K562 (cell line): ENCODE measurements around the gene NDFIP2. TPM values are rescaled to one million over a fixed set of nuclear protein-coding genes. Genes with fewer than 3 reads are reported as not detected.

Experiments
- ATAC-seq: fragments of 200-7000 bp; cut with Tn5 transposase; 3 replicates; pipeline ENCODE4 v1.9.1; 2020; ENCODE audit warnings: moderate library complexity
- BruUV-seq: library from RNA; stranded (reverse); fragments of 400-500 nt; replicated peaks from 2 replicates; lab custom pipeline; 2021; lab: Mats Ljungman, UMichigan
- CTCF ChIA-PET: fragments of 300-600 bp; formaldehyde crosslinking; extraction: SDS; loops from one replicate; lab custom pipeline; 2021; ENCODE audit warnings: low intra/inter-chr PET ratio; lab: Yijun Ruan, JAX
- POLR2A ChIA-PET: fragments of 300-600, 350-650 bp; sonication (Branson Sonifier 250); formaldehyde crosslinking; extraction: SDS; loops from one replicate; lab custom pipeline; 2021; ENCODE audit warnings: antibody characterized with exemption, inconsistent platforms; lab: Yijun Ruan, JAX
- DNase-seq, 4 experiments: peaks; one replicate each; pipeline versions ENCODE4 v3.0.0 to v3.0.0-alpha.2; 2011 to 2018; ENCODE audit warnings: low spot score in 3 of 4, mixed read lengths in 3 of 4; ENCODE audit errors: extremely low read depth in 1 of 4
- FAIRE-seq: peaks from 2 replicates; lab custom pipeline; 2011; peaks lifted over from hg19 to GRCh38; lab: Jason Lieb, UNC
- H2AFZ ChIP-seq: 2 replicates; pipeline ENCODE4 v1.6.0; 2011; ENCODE audit warnings: low read depth, low read length, control low read depth, inconsistent platforms
- H3K27ac ChIP-seq: fragments of 200-600 bp; 3 replicates; pipeline ENCODE4 v1.8.0; 2011; ENCODE audit warnings: low read depth, mild to moderate bottlenecking, control low read depth, inconsistent platforms, low read length, moderate library complexity, mixed read lengths; ENCODE audit errors: extremely low read depth
- H3K27me3 ChIP-seq, 2 experiments: fragments of 300-600 bp in 1 of 2; 2 replicates in 1 of 2; 3 replicates in 1 of 2; pipeline versions ENCODE4 v1.6.0 to v1.8.0; 2011; ENCODE audit warnings: inconsistent platforms in 2 of 2, low read length in 2 of 2, mild to moderate bottlenecking in 1 of 2, mixed read lengths in 1 of 2, moderate library complexity in 1 of 2; ENCODE audit not compliant: control insufficient read depth in 2 of 2, insufficient read depth in 2 of 2
- H3K36me3 ChIP-seq: fragments of 300-600 bp; 3 replicates; pipeline ENCODE4 v1.8.0; 2011; ENCODE audit warnings: mild to moderate bottlenecking, low read length, inconsistent platforms; ENCODE audit not compliant: control insufficient read depth, insufficient read depth
- H3K4me1 ChIP-seq, 2 experiments: fragments of 200-600 bp in 1 of 2; replicated peaks in 1 of 2; 2 replicates in 1 of 2; 3 replicates in 1 of 2; pipeline versions ENCODE4 v1.5.1 to v1.8.0; 2011; ENCODE audit warnings: inconsistent platforms in 2 of 2, low read length in 2 of 2, mild to moderate bottlenecking in 1 of 2, mixed read lengths in 1 of 2, moderate library complexity in 1 of 2; ENCODE audit not compliant: control insufficient read depth in 2 of 2, insufficient read depth in 2 of 2
- H3K4me2 ChIP-seq: 2 replicates; pipeline ENCODE4 v1.6.1; 2011; ENCODE audit warnings: low read length, control low read depth, inconsistent platforms, mixed read lengths; ENCODE audit not compliant: insufficient read depth
- H3K4me3 ChIP-seq: fragments of 200-600 bp; sonication (generic), shearing (Covaris generic); 2 replicates; pipeline ENCODE4 v1.5.1; 2016; ENCODE audit warnings: control low read depth, inconsistent platforms
- H3K79me2 ChIP-seq: fragments of 200-600 bp; 3 replicates; pipeline ENCODE4 v1.8.0; 2011; ENCODE audit warnings: low read length, inconsistent platforms; ENCODE audit not compliant: control insufficient read depth, insufficient read depth
- H3K9ac ChIP-seq, 2 experiments: 2 replicates each; pipeline versions ENCODE4 v1.6.0 to v1.6.1; 2011; ENCODE audit warnings: low read depth in 2 of 2, low read length in 2 of 2, control low read depth in 1 of 2, inconsistent platforms in 1 of 2, mild to moderate bottlenecking in 1 of 2, mixed read lengths in 1 of 2; ENCODE audit not compliant: insufficient read depth in 1 of 2
- H3K9me1 ChIP-seq: one replicate; pipeline ENCODE4 v1.6.0; 2011; ENCODE audit warnings: inconsistent platforms, mild to moderate bottlenecking, low read length, moderate library complexity; ENCODE audit not compliant: control insufficient read depth, insufficient read depth
- H3K9me3 ChIP-seq: replicated peaks from 2 replicates; pipeline ENCODE4 v1.5.1; 2011; ENCODE audit warnings: low read depth, low read length, inconsistent platforms; ENCODE audit not compliant: control insufficient read depth, insufficient read depth
- H4K20me1 ChIP-seq: replicated peaks from 2 replicates; pipeline ENCODE4 v1.6.1; 2011; ENCODE audit warnings: low read length, inconsistent platforms, mixed read lengths; ENCODE audit not compliant: control insufficient read depth, insufficient read depth
- ARID3B ChIP-seq: fragments of 250-450 bp; sonication (Bioruptor Pico); IDR thresholded peaks from 2 replicates; pipeline ENCODE4 v1.4.0; 2020; ENCODE audit warnings: borderline replicate concordance
- CEBPZ ChIP-seq: fragments of 150-350 bp; IDR thresholded peaks from 2 replicates; pipeline ENCODE4 v1.6.1; 2014; ENCODE audit warnings: low read depth, mild to moderate bottlenecking, low read length, borderline replicate concordance
- E4F1 ChIP-seq: fragments of 250-450 bp; sonication (Bioruptor Pico); IDR thresholded peaks from 2 replicates; pipeline ENCODE4 v1.5.0; 2021; ENCODE audit warnings: mild to moderate bottlenecking, borderline replicate concordance
- ELF4 ChIP-seq: fragments of 450-650 bp; formaldehyde crosslinking; IDR thresholded peaks from 2 replicates; pipeline ENCODE4 v1.4.0; 2022; ENCODE audit warnings: missing genetic modification characterization
- FOXJ2 ChIP-seq: fragments of 200-800 bp; sonication (Bioruptor generic); IDR thresholded peaks from 2 replicates; pipeline ENCODE4 v1.6.1; 2016; ENCODE audit warnings: missing genetic modification characterization, missing compliant biosample characterization
- GABPB2 ChIP-seq: fragments of 250-450 bp; sonication (Bioruptor Pico); conservative IDR thresholded peaks from 2 replicates; pipeline ENCODE4 v1.5.1; 2021; ENCODE audit warnings: mild to moderate bottlenecking
- GATAD2A ChIP-seq: fragments of 450-650 bp; IDR thresholded peaks from 2 replicates; pipeline ENCODE4 v1.6.1; 2017
- HNRNPUL1 ChIP-seq: fragments of 200-400 bp; formaldehyde crosslinking; IDR thresholded peaks from 2 replicates; pipeline ENCODE4 v1.6.1; 2017; ENCODE audit warnings: low read length
- ILK ChIP-seq: fragments of 450-650 bp; IDR thresholded peaks from 2 replicates; pipeline ENCODE4 v1.6.1; 2016; ENCODE audit warnings: missing genetic modification characterization, low read depth, mild to moderate bottlenecking, missing compliant biosample characterization, moderate library complexity, borderline replicate concordance
- MTA1 ChIP-seq: fragments of 450-650 bp; IDR thresholded peaks from 2 replicates; pipeline ENCODE4 v1.6.1; 2017; ENCODE audit warnings: borderline replicate concordance
- ZFP30 ChIP-seq: fragments of 250-450 bp; sonication (Bioruptor Pico); IDR thresholded peaks from 2 replicates; pipeline ENCODE4 v1.8.0; 2022; ENCODE audit warnings: moderate library complexity, mild to moderate bottlenecking, inconsistent platforms, borderline replicate concordance
- ZFX ChIP-seq: sonication (generic); formaldehyde crosslinking; IDR thresholded peaks from 2 replicates; pipeline ENCODE4 v1.8.0; 2022; ENCODE audit warnings: mild to moderate bottlenecking, missing genetic modification reagents, moderate library complexity
- WGBS: fragments of 100-300 bp; shearing (Covaris generic); methylation state at CpG from one replicate; pipeline ENCODE4 v1.1.6; 2016; ENCODE audit warnings: low coverage, mixed read lengths; ENCODE audit not compliant: insufficient coverage; ENCODE audit errors: missing lambda C conversion rate; 5-methylcytosine and 5-hydroxymethylcytosine counted together
- in situ Hi-C: fragments of 300-500 bp; cut with MboI; formaldehyde crosslinking; loops from 4 replicates; pipeline ENCODE4 v1.15.0; 2018; ENCODE audit warnings: inconsistent platforms, mixed read lengths
- intact Hi-C: fragments of 100-400 bp; cut with micrococcal nuclease; formaldehyde crosslinking; loops from 2 replicates; pipeline ENCODE4 v1.14.2; 2022
- polyA plus RNA-seq, 8 experiments: library from polyadenylated mRNA; depleted of rRNA in 4 of 8; stranded (reverse) in 5 of 8; unstranded in 3 of 8; fragments of >200 nt; fragmentation: Nextera tagmentation in 2 of 8; fragmentation: Illumina TruSeq in 1 of 8; extraction: Ambion mirVana in 2 of 8; extraction: Trizol in 1 of 8; gene quantifications; 2 replicates each; pipeline versions ENCODE4 v1.2.1 to v1.2.3, GENCODE V29; 2011 to 2014; ENCODE audit warnings: inconsistent platforms in 1 of 8, missing spikeins in 1 of 8
- total RNA-seq, 7 experiments: library from RNA; depleted of rRNA in 6 of 7; stranded (reverse); fragments of >200 nt in 6 of 7; fragmentation: Illumina TruSeq in 2 of 7; extraction: Trizol in 2 of 7; gene quantifications; 2 replicates each; pipeline versions ENCODE4 v1.2.1 to v1.2.3, GENCODE V29; 2011 to 2021; ENCODE audit warnings: low replicate concordance in 1 of 7

Gene NDFIP2
- total and polyA plus RNA-seq, 9 of the 15 experiments (the other 6 are each of a cell fraction or from before 2014, with no cell fraction given): 13.4 to 54.4 (median 27.8) TPM

GRCh38 chr13:79457390-79457789, 23.6 kb upstream of the NDFIP2 start (continued):
- no peak for TF ChIP-seq ARID3B (CRISPR knock-in tag)
- TF ChIP-seq, all 486 proteins: peak for 0

- no peaks in the 10 kb centered on the region for H3K79me2 ChIP-seq
- H3K9ac ChIP-seq: no peak overlapping the region
- H3K4me3 ChIP-seq: no peak overlapping the region
- BruUV-seq: no TSS peak
- in situ Hi-C loops: no loop called here
- no peaks in the 10 kb centered on the region for H4K20me1 ChIP-seq
- H2AFZ ChIP-seq: 0 out of 2 replicates have a peak overlapping the region, but pooled peaks have one; percentile 9
- ATAC-seq (peak; percentile 94), DNase-seq (peak; percentile 21 to 67 (median 40)), FAIRE-seq (peak; percentile 89)
- WGBS: 3% methylated on average over 2 of the region's 2 CpGs
- H3K36me3 ChIP-seq: no peaks in the 10 kb centered on the region
- H3K9me3 ChIP-seq: no peaks in the 10 kb centered on the region
- intact Hi-C loops: no loop called here
- no peak overlapping the region for H3K4me2 ChIP-seq
- H3K27me3 ChIP-seq: no peaks in the 10 kb centered on the region
- peaks cover 0 to 4% of the 10 kb centered on the region in 2 experiments; a peak in 2 of 5 replicates for H3K4me1 ChIP-seq
- H3K27ac ChIP-seq: no peak overlapping the region
- no peaks in the 10 kb centered on the region for H3K9me1 ChIP-seq
- POLR2A ChIA-PET: interaction anchor here (0.7 kb wide), 1 partner anchor 132 kb away, joined by 3 read pairs; no protein-coding TSS in a partner anchor
- CTCF ChIA-PET: no interaction called here
- no peak for TF ChIP-seq ZFX (CRISPR knock-in tag)
- no peak for TF ChIP-seq ILK (tag)
- no peak for TF ChIP-seq MTA1
- no peak for TF ChIP-seq E4F1 (CRISPR knock-in tag)
- TF ChIP-seq ZFP30 (CRISPR knock-in tag): no peak
- no peak for TF ChIP-seq HNRNPUL1
- no peak for TF ChIP-seq GATAD2A
- no peak for TF ChIP-seq GABPB2 (CRISPR knock-in tag)
- TF ChIP-seq FOXJ2: peak; percentile 84; the same call in 1 of the 2 replicates
- TF ChIP-seq ELF4 (CRISPR knock-in tag): no peak
- no peak for TF ChIP-seq CEBPZ
Observed at GRCh38 chr13:79457948-79458347, 23.0 kb upstream of the NDFIP2 start.
